SK-N-SH treated with all-trans-retinoic acid at 6 μM for 48 hours (cell line): ENCODE data around the gene SPINK6.

Experiments used
- ATAC-seq: fragments of 200-7000 bp; cut with Tn5 transposase; 3 replicates; pipeline ENCODE4 v1.9.1; 2020; ENCODE audit warnings: mild to moderate bottlenecking, moderate library complexity
- BACH2 ChIP-seq: fragments of 250-450 bp; sonication (Bioruptor Pico); IDR thresholded peaks from 2 replicates; pipeline ENCODE4 v1.9.0; 2021; ENCODE audit warnings: mild to moderate bottlenecking, borderline replicate concordance
- CREB5 ChIP-seq: fragments of 250-450 bp; sonication (Bioruptor Pico); IDR thresholded peaks from 2 replicates; pipeline ENCODE4 v1.5.1; 2020; ENCODE audit warnings: low read depth, mild to moderate bottlenecking, moderate library complexity
- CSDC2 ChIP-seq: fragments of 250-450 bp; sonication (Bioruptor Pico); IDR thresholded peaks from 2 replicates; pipeline ENCODE4 v1.5.0; 2020; ENCODE audit warnings: mild to moderate bottlenecking, moderate library complexity
- CSRNP3 ChIP-seq: fragments of 250-450 bp; sonication (Bioruptor Pico); IDR thresholded peaks from 2 replicates; pipeline ENCODE4 v1.5.1; 2021; ENCODE audit warnings: mild to moderate bottlenecking, moderate library complexity
- ESRRG ChIP-seq: fragments of 250-450 bp; sonication (Bioruptor Pico); IDR thresholded peaks from 2 replicates; pipeline ENCODE4 v1.6.1; 2021; ENCODE audit warnings: mild to moderate bottlenecking
- GLIS3 ChIP-seq: fragments of 250-450 bp; sonication (Bioruptor Pico); IDR thresholded peaks from 2 replicates; pipeline ENCODE4 v1.5.0; 2020; ENCODE audit warnings: mild to moderate bottlenecking, moderate library complexity
- ISL1 ChIP-seq: fragments of 250-450 bp; sonication (Bioruptor Pico); IDR thresholded peaks from 2 replicates; pipeline ENCODE4 v2.1.2; 2022; ENCODE audit warnings: mild to moderate bottlenecking, moderate library complexity
- OSR1 ChIP-seq: fragments of 250-450 bp; sonication (Bioruptor Pico); IDR thresholded peaks from 2 replicates; pipeline ENCODE4 v1.8.0; 2022; ENCODE audit warnings: moderate library complexity, mild to moderate bottlenecking, inconsistent platforms
- PATZ1 ChIP-seq: fragments of 250-450 bp; sonication (Bioruptor Pico); IDR thresholded peaks from 2 replicates; pipeline ENCODE4 v1.8.0; 2020; ENCODE audit warnings: mild to moderate bottlenecking, moderate library complexity, borderline replicate concordance
- POU6F1 ChIP-seq: fragments of 250-450 bp; sonication (Bioruptor Pico); IDR thresholded peaks from 2 replicates; pipeline ENCODE4 v1.8.0; 2021; ENCODE audit warnings: low read depth, mild to moderate bottlenecking, moderate library complexity, borderline replicate concordance
- PPARA ChIP-seq: fragments of 250-450 bp; sonication (Bioruptor Pico); IDR thresholded peaks from 2 replicates; pipeline ENCODE4 v1.5.0; 2020; ENCODE audit warnings: mild to moderate bottlenecking, borderline replicate concordance
- RARB ChIP-seq: fragments of 250-450 bp; sonication (Bioruptor Pico); IDR thresholded peaks from 2 replicates; pipeline ENCODE4 v1.8.0; 2021; ENCODE audit warnings: mild to moderate bottlenecking, moderate library complexity
- SNAI2 ChIP-seq: fragments of 250-450 bp; sonication (Bioruptor Pico); IDR thresholded peaks from 2 replicates; pipeline ENCODE4 v1.5.0; 2020; ENCODE audit warnings: mild to moderate bottlenecking, moderate library complexity
- TCF4 ChIP-seq: fragments of 250-450 bp; sonication (Bioruptor Pico); IDR thresholded peaks from 2 replicates; pipeline ENCODE4 v1.8.0; 2021; ENCODE audit warnings: mild to moderate bottlenecking, moderate library complexity, borderline replicate concordance
- TOX ChIP-seq: fragments of 250-450 bp; sonication (Bioruptor Pico); IDR thresholded peaks from 2 replicates; pipeline ENCODE4 v1.8.0; 2021; ENCODE audit warnings: mild to moderate bottlenecking, moderate library complexity, borderline replicate concordance
- TSHZ2 ChIP-seq: fragments of 250-450 bp; sonication (Bioruptor Pico); IDR thresholded peaks from 2 replicates; pipeline ENCODE4 v1.5.0; 2020; ENCODE audit warnings: mild to moderate bottlenecking, moderate library complexity
- ZC3H10 ChIP-seq: fragments of 250-450 bp; sonication (Bioruptor Pico); IDR thresholded peaks from 2 replicates; pipeline ENCODE4 v1.5.1; 2021; ENCODE audit warnings: mild to moderate bottlenecking, moderate library complexity
- ZFP3 ChIP-seq: fragments of 250-450 bp; sonication (Bioruptor Pico); IDR thresholded peaks from 2 replicates; pipeline ENCODE4 v1.5.0; 2020; ENCODE audit warnings: mild to moderate bottlenecking, moderate library complexity
- ZNF565 ChIP-seq: fragments of 450-650 bp; formaldehyde crosslinking; conservative IDR thresholded peaks from 2 replicates; pipeline ENCODE4 v1.5.0; 2020; ENCODE audit warnings: low read depth, mild to moderate bottlenecking, moderate library complexity
- ZNF70 ChIP-seq: fragments of 450-650 bp; formaldehyde crosslinking; IDR thresholded peaks from 2 replicates; pipeline ENCODE4 v1.5.0; 2020; ENCODE audit warnings: mild to moderate bottlenecking, moderate library complexity
- ZNF8 ChIP-seq: fragments of 450-650 bp; formaldehyde crosslinking; IDR thresholded peaks from 2 replicates; pipeline ENCODE4 v1.5.0; 2020; ENCODE audit warnings: mild to moderate bottlenecking, moderate library complexity

SPINK6 gene

GRCh38 chr5:148205865-148206264 is 3.0 kb downstream of the SPINK6 start:
- TF ChIP-seq PPARA (CRISPR knock-in tag) (no peak), ZNF8 (CRISPR knock-in tag) (no peak), ZC3H10 (no peak), GLIS3 (CRISPR knock-in tag) (no peak), OSR1 (no peak), ESRRG (CRISPR knock-in tag) (no peak), BACH2 (CRISPR knock-in tag) (no peak), ISL1 (CRISPR knock-in tag) (no peak), ZNF70 (no peak), TSHZ2 (CRISPR knock-in tag) (no peak)
- no peak for ATAC-seq

GRCh38 chr5:148206620-148207019 is 3.8 kb downstream of the SPINK6 start:
- TF ChIP-seq ZNF70 (no peak), GLIS3 (CRISPR knock-in tag) (no peak), TOX (no peak), ZNF565 (no peak), CSRNP3 (CRISPR knock-in tag) (no peak), TCF4 (no peak), ISL1 (CRISPR knock-in tag) (no peak), CREB5 (no peak), RARB (CRISPR knock-in tag) (no peak), ZC3H10 (no peak), SNAI2 (CRISPR knock-in tag) (no peak), PATZ1 (CRISPR knock-in tag) (no peak), ESRRG (CRISPR knock-in tag) (no peak), ZNF8 (CRISPR knock-in tag) (no peak)
- no peak for ATAC-seq

GRCh38 chr5:148208226-148208625 is 5.4 kb downstream of the SPINK6 start:
- no peak for ATAC-seq
- TF ChIP-seq SNAI2 (CRISPR knock-in tag), result no peak
- no peak for TF ChIP-seq ESRRG (CRISPR knock-in tag)
- no peak for TF ChIP-seq CSDC2
- no peak for TF ChIP-seq CSRNP3 (CRISPR knock-in tag)
- no peak for TF ChIP-seq TCF4
- TF ChIP-seq ZNF565, result no peak
- TF ChIP-seq ZFP3, result no peak
- TF ChIP-seq TOX, result no peak
- no peak for TF ChIP-seq OSR1
- TF ChIP-seq PATZ1 (CRISPR knock-in tag), result no peak
- no peak for TF ChIP-seq TSHZ2 (CRISPR knock-in tag)
- no peak for TF ChIP-seq PPARA (CRISPR knock-in tag)
- TF ChIP-seq POU6F1, result no peak
- TF ChIP-seq ZNF8 (CRISPR knock-in tag), result no peak
- no peak for TF ChIP-seq RARB (CRISPR knock-in tag)
- TF ChIP-seq, all 23 proteins: peak for 0
